Activated CD4-positive, alpha-beta memory T cell treated with anti-CD3 and anti-CD28 coated beads for 36 hours (primary cell): Measurements from ENCODE around the gene TCF21. TPM values are rescaled to one million over a fixed set of nuclear protein-coding genes. Genes with fewer than 3 reads are reported as not detected.
A peak's percentile ranks its signal among the peaks of the same experiment; 100 is the strongest.

Experiments used
- CTCF ChIA-PET: fragments of 350-600 bp; sonication (Branson Sonifier 250); formaldehyde crosslinking; loops from one replicate; lab custom pipeline; 2021; ENCODE audit warnings: antibody characterized with exemption, inconsistent platforms; lab: Charles Lee
- POLR2A ChIA-PET: fragments of 350-600 bp; sonication (Branson Sonifier 250); formaldehyde crosslinking; loops from one replicate; lab custom pipeline; 2021; ENCODE audit warnings: antibody characterized with exemption; lab: Charles Lee
- DNase-seq: peaks from one replicate; pipeline ENCODE4 v3.0.0-alpha.2; 2020
- H3K27ac Mint-ChIP-seq: one replicate; pipeline ENCODE4 v1.8.0; 2021; ENCODE audit warnings: mixed read lengths
- H3K27me3 Mint-ChIP-seq: one replicate; pipeline ENCODE4 v1.8.0; 2021; ENCODE audit warnings: mixed read lengths
- H3K36me3 Mint-ChIP-seq: one replicate; pipeline ENCODE4 v1.8.0; 2021; ENCODE audit warnings: mixed read lengths
- H3K4me1 Mint-ChIP-seq: one replicate; pipeline ENCODE4 v1.8.0; 2021; ENCODE audit warnings: low read depth, mixed read lengths
- H3K4me3 Mint-ChIP-seq: one replicate; pipeline ENCODE4 v1.8.0; 2021; ENCODE audit warnings: mild to moderate bottlenecking, mixed read lengths
- H3K9me3 Mint-ChIP-seq: one replicate; pipeline ENCODE4 v1.8.0; 2021; ENCODE audit warnings: mixed read lengths
- intact Hi-C: fragments of 100-400 bp; cut with micrococcal nuclease; formaldehyde crosslinking; loops from one replicate; pipeline ENCODE4 v1.15.1; 2023
- total RNA-seq, 2 experiments: library from RNA; stranded (reverse); gene quantifications; one replicate each; pipeline ENCODE4 v1.2.3, GENCODE V29; 2021

The TCF21 gene
- total RNA-seq, 2 experiments from 2014 or later, result not detected

DNA sequence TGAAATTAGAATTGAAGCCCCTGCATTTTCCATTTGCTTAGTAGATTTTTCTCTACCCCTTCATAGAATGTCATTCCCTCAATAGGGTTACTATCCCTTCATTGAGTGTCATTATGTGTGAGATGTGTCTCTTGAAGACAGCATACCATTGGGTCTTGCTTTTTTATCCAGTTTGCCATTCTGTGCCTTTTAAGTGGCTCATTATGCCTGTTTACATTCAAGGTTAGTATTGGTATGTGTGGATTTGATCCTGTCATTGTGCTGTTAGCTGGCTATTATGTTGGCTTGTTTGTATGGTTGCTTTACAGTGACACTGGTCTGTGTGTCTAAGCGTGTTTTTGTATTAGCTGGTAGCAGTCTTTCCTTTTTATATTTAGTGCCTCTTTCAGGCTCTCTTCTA, 25.7 kb upstream of the TCF21 start:
- H3K36me3 Mint-ChIP-seq, result peaks cover 4% of the 10 kb centered on the region
- H3K27ac Mint-ChIP-seq, result no peak overlapping the region
- ChIA-PET POLR2A (no interaction called here), CTCF (no interaction called here)
- H3K4me1 Mint-ChIP-seq, result no peaks in the 10 kb centered on the region
- no peak for DNase-seq
- intact Hi-C loops, result no loop called here
- peaks cover 32% of the 10 kb centered on the region for H3K9me3 Mint-ChIP-seq
- no peak overlapping the region for H3K4me3 Mint-ChIP-seq
- H3K27me3 Mint-ChIP-seq, result peaks cover 41% of the 10 kb centered on the region

DNA sequence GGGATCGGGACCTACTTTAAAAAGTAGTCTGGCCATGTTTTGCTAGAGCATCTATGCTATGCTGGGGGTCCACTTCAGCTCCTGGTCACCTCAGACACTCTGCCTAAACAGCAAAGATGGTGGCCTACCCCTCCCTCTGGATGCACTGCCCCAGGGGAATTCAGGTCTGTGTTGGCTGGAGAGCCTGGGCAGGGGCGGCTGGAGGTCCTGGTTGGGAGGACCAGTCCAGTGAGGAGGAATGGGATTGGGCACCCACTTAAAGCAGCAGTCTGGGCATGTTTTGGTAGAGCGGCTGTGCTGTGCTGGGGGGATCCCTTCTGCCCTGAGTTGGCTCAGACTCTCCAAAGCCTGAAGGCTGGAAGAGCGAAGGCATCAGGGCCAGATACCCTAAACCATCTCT, 23.2 kb upstream of the TCF21 start:
- Mint-ChIP-seq H3K36me3 (peaks cover 4% of the 10 kb centered on the region), H3K4me3 (no peak overlapping the region), H3K4me1 (no peaks in the 10 kb centered on the region), H3K9me3 (peaks cover 28% of the 10 kb centered on the region), H3K27ac (no peak overlapping the region), H3K27me3 (peaks cover 35% of the 10 kb centered on the region)
- ChIA-PET CTCF (interaction anchor here (0.7 kb wide), 1 partner anchor 51 kb away, joined by 3 read pairs; no protein-coding TSS in a partner anchor), POLR2A (no interaction called here)
- DNase-seq, result no peak
- intact Hi-C loops, result no loop called here

DNA sequence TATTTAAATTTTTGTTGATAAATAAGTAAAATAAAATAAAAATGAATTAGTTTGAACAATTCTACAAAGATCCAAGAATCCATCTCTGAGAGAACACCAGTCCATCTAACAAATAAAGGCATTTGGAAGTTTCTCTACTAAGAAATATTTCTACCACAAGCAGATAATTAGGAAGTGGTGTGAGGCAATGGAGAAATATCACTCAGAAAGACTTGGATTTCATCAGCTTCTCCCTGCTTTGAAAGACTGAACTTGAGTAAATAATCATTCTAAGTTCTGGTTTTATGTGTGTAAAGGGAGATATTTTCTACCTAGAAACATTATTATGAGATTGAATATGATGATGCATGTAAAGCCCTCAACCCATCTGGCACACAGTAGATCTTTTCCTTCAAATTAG, 17.8 kb upstream of the TCF21 start:
- Mint-ChIP-seq H3K36me3 (no peaks in the 10 kb centered on the region), H3K4me3 (no peak overlapping the region), H3K4me1 (no peaks in the 10 kb centered on the region), H3K27me3 (peaks cover 20% of the 10 kb centered on the region), H3K9me3 (no peaks in the 10 kb centered on the region), H3K27ac (no peak overlapping the region)
- DNase-seq, result no peak
- intact Hi-C loops, result no loop called here
- ChIA-PET POLR2A (no interaction called here), CTCF (interaction anchor here (1.2 kb wide), 1 partner anchor 46 kb away, joined by 4 read pairs; no protein-coding TSS in a partner anchor)

DNA sequence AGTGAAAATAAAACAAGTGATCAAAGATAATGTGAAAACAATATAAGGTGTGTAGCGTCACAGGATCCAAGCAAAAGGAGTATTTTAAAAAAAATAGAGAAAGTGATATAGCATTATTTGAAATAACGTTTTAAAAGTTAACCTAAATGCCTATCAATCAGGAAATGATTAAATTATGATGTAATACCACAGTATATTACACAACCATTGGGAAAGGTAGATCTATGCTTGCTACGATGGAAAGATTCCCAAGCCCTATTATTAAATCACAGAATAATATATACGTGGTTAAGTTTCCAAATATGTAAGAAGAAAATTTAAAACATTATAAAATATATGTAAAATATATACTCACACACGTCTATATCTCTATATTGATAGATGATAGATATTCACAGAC, 15.4 kb upstream of the TCF21 start:
- H3K27ac Mint-ChIP-seq, result no peak overlapping the region
- peaks cover 23% of the 10 kb centered on the region for H3K27me3 Mint-ChIP-seq
- POLR2A ChIA-PET, result no interaction called here
- no peak for DNase-seq
- H3K4me3 Mint-ChIP-seq, result no peak overlapping the region
- CTCF ChIA-PET, result interaction anchor here (1.7 kb wide), 1 partner anchor 50 kb away, joined by 5 read pairs; no protein-coding TSS in a partner anchor
- H3K36me3 Mint-ChIP-seq, result no peaks in the 10 kb centered on the region
- H3K4me1 Mint-ChIP-seq, result no peaks in the 10 kb centered on the region
- H3K9me3 Mint-ChIP-seq, result no peaks in the 10 kb centered on the region
- intact Hi-C loops, result no loop called here

DNA sequence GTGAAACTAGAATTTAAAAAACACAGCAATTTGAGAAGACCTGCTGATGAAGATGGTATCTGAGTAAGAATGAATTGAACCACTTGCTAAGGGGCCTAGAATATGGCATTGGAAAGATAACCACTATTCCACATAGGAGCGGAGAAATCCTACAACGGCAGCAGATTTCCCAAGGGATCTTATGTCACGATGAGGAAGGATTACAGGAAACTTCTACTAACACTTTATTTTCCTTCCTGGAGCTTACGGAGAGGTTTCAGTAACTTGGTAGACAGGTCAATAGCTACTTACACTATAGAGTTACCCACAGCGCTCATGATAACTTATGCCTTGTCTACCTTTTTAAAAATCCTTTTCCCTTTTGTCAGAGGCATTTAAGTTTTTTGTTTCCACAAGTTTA, 11.8 kb upstream of the TCF21 start:
- no peaks in the 10 kb centered on the region for H3K4me1 Mint-ChIP-seq
- no peaks in the 10 kb centered on the region for H3K9me3 Mint-ChIP-seq
- no peak overlapping the region for H3K4me3 Mint-ChIP-seq
- intact Hi-C loops, result no loop called here
- H3K36me3 Mint-ChIP-seq, result no peaks in the 10 kb centered on the region
- no peak for DNase-seq
- POLR2A ChIA-PET, result no interaction called here
- H3K27me3 Mint-ChIP-seq, result peaks cover 23% of the 10 kb centered on the region
- no peak overlapping the region for H3K27ac Mint-ChIP-seq
- CTCF ChIA-PET, result no interaction called here

DNA sequence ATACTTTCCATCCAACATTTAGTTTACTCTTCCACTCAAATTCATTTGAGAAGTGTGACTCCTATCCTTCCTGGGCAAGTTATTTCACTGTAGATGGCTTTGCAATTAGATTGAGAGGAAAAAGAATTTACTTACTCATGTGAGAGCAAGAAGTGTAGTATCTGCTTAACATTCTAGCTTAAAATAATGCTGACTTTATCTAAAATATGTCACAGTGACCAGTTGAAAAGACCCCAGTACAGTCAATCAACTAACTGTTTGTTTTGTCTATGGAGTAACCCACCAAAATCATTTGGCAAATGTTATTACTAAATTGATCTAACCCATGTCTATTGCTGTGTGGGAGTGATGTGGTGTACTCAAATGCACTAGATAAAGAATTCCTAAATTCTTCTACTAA, 8.9 kb upstream of the TCF21 start:
- no peak for DNase-seq
- intact Hi-C loops, result no loop called here
- H3K9me3 Mint-ChIP-seq, result no peaks in the 10 kb centered on the region
- no peaks in the 10 kb centered on the region for H3K4me1 Mint-ChIP-seq
- no peak overlapping the region for H3K4me3 Mint-ChIP-seq
- no peaks in the 10 kb centered on the region for H3K36me3 Mint-ChIP-seq
- ChIA-PET CTCF (interaction anchor here (0.9 kb wide), 1 partner anchor 36 kb away, joined by 4 read pairs; no protein-coding TSS in a partner anchor), POLR2A (no interaction called here)
- no peak overlapping the region for H3K27ac Mint-ChIP-seq
- H3K27me3 Mint-ChIP-seq, result peaks cover 31% of the 10 kb centered on the region

DNA sequence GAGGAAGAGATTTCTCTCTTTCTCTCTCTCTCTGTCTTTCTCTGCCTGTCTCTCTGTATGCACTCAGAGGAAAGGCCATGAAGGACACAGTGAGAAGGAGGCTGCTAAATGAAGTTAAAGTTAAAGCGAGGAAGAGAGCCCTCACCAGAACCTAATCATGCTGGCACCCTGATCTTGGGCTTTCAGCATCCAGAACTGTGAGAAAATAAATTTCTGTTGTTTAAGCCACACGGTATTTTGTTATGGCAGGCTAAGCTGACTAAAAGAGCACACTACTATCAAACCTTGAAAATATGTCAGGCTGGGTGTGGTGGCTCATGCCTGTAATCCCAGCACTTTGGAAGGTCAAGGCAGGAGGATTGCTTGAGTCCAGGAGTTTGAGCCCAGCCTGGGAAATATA, 8.0 kb upstream of the TCF21 start:
- ChIA-PET CTCF (interaction anchor here (1.1 kb wide), 1 partner anchor 36 kb away, joined by 5 read pairs; no protein-coding TSS in a partner anchor), POLR2A (no interaction called here)
- H3K27ac Mint-ChIP-seq, result no peak overlapping the region
- H3K4me3 Mint-ChIP-seq, result no peak overlapping the region
- DNase-seq, result no peak
- H3K36me3 Mint-ChIP-seq, result no peaks in the 10 kb centered on the region
- intact Hi-C loops, result no loop called here
- no peaks in the 10 kb centered on the region for H3K4me1 Mint-ChIP-seq
- H3K27me3 Mint-ChIP-seq, result peaks cover 33% of the 10 kb centered on the region
- H3K9me3 Mint-ChIP-seq, result no peaks in the 10 kb centered on the region

DNA sequence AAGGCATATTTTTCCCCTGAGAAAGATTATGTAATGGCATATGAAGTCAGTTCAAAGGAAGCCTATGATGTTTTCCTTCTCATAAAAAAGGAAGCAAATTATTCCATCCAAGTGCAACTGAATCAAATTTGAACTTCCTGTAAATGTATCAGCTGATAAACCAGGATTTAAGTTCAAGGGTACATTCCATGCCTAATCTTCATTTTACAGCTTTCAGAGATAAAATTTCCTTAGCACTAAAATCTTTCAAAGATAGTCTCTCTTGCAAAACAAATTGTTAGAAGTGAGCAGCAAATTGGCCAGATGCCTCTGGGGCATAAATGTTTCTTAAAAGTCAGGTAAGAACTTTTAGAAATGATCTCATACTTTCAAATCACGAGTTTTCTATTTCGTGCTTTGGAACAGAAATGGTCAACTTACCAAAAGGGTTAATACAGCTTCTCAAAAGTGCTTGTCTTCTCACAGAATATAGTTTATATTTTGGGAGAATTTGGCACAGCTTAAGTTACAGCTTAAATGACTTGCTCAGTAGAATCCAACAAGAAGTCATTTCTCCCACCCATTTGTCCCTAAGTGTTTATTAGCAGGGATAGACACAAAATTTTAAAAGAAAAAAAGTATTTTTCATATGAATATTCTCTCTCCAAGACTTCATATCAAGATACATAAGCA, 2.7 kb upstream of the TCF21 start:
- ChIA-PET POLR2A (no interaction called here), CTCF (interaction anchor here (1.6 kb wide), 1 partner anchor 48 kb away, joined by 4 read pairs; no protein-coding TSS in a partner anchor)
- Mint-ChIP-seq H3K27me3 (peaks cover 64% of the 10 kb centered on the region), H3K36me3 (no peaks in the 10 kb centered on the region), H3K4me1 (peaks cover 27% of the 10 kb centered on the region), H3K9me3 (no peaks in the 10 kb centered on the region), H3K27ac (no peak overlapping the region), H3K4me3 (no peak overlapping the region)
- intact Hi-C loops, result no loop called here
- no peak for DNase-seq

DNA sequence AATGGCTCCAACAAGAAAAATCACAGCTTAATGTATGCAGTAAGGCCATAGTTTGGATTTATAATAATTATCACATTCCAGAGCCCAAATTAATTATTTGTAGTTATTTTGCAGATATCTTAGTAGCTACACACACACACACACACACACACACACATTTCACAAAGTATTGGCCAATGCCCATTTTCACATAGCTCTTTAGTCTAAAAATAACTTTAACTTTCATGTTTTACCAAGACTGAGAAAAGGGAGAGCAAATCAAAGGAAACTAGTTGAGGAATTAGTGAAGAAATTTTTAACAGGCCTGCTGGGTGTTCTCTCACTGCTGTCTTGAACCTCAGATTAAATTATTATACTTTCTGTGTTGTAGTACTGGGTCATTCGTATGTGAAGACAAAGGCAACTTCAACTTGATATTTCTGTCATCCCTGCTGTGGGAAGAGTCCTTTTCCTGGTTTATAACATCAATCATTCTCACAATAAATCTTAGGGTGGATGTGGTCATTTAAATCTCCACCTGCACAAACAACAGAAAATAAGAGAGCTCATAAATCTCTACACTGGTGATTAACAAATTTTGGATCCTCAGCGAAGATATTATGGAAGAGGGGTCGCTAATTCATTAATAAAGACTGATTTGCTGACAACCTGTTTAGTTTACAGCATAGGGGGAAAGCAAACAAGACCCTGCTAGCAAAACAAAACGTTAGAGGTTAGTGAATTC, 1.6 kb upstream of the TCF21 start:
- Mint-ChIP-seq H3K4me3 (no peak overlapping the region), H3K9me3 (no peaks in the 10 kb centered on the region), H3K27ac (no peak overlapping the region), H3K27me3 (peaks cover 68% of the 10 kb centered on the region), H3K4me1 (peaks cover 33% of the 10 kb centered on the region), H3K36me3 (no peaks in the 10 kb centered on the region)
- CTCF ChIA-PET, result interaction anchor here (0.8 to 1.6 kb wide), 4 partner anchors 29 to 210 kb away, joined by 3 to 4 read pairs (median 4); no protein-coding TSS in a partner anchor
- intact Hi-C loops, result no loop called here
- POLR2A ChIA-PET, result no interaction called here
- DNase-seq, result no peak

DNA sequence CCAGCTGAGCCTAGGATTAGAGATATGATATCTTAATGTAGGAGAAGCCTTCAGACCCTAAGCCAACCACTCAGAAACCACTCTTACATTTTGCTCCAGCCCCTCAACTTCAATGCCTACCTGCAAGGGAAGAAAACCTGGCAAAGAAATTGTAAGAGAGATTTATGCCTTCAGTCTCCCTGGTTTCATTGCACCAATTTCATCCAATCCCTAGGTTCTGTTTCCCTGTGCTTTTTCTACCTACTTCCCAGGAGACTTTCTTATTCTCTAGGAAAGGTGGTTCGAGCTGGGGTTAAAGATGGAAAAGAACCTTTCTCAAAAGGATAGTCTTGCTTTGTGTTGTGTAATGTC, 1.1 kb upstream of the TCF21 start:
- CTCF ChIA-PET, result interaction anchor here (0.8 to 1.6 kb wide), 4 partner anchors 28 to 209 kb away, joined by 3 to 4 read pairs (median 4); no protein-coding TSS in a partner anchor
- no peaks in the 10 kb centered on the region for H3K36me3 Mint-ChIP-seq
- no peak overlapping the region for H3K4me3 Mint-ChIP-seq
- POLR2A ChIA-PET, result no interaction called here
- no peak overlapping the region for H3K27ac Mint-ChIP-seq
- DNase-seq, result no peak
- intact Hi-C loops, result no loop called here
- H3K27me3 Mint-ChIP-seq, result peaks cover 69% of the 10 kb centered on the region
- H3K9me3 Mint-ChIP-seq, result no peaks in the 10 kb centered on the region
- H3K4me1 Mint-ChIP-seq, result peaks cover 33% of the 10 kb centered on the region

DNA sequence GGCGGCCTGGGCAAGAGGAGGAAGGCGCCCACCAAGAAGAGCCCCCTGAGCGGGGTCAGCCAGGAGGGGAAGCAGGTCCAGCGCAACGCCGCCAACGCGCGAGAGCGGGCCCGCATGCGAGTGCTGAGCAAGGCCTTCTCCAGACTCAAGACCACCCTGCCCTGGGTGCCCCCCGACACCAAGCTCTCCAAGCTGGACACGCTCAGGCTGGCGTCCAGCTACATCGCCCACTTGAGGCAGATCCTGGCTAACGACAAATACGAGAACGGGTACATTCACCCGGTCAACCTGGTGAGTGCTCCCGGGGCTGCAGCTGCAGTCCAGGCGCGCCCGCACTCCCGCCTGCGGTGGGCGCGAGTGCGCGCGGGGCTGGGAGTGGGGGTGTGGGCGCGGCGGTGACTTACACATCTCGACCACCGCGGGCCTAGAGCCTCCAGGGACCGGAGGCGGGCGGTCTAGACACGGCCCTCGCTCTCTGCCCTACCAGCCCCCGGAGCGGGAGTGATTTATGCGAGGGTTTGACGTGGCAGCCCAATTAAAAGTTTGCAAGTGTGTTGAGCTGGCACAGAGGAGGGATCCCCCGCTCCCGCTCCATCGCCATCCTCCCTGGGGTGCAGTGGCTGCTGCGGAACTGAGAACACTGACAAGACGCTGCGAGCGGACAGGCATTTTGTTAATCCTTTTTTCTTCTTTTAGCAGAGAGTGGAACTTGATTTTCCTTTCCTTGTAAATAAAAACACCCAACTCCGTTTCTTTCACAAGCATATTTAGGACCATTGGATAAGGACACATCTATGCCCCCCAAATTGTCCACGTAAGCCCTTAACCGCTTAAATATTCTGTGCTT, 867 bp downstream of the TCF21 start:
- Mint-ChIP-seq H3K4me1 (peaks cover 40% of the 10 kb centered on the region), H3K9me3 (no peaks in the 10 kb centered on the region), H3K27ac (no peak overlapping the region), H3K27me3 (peaks cover 77% of the 10 kb centered on the region), H3K4me3 (no peak overlapping the region), H3K36me3 (no peaks in the 10 kb centered on the region)
- peak; percentile 27 for DNase-seq
- intact Hi-C loops, result loop anchor here (2.0 to 5.0 kb wide), 2 partner anchors 35 to 652 kb away; no protein-coding TSS in a partner anchor
- POLR2A ChIA-PET, result no interaction called here
- CTCF ChIA-PET, result interaction anchor here (1.4 kb wide), 1 partner anchor 52 kb away, joined by 3 read pairs; no protein-coding TSS in a partner anchor
